Colonic mucosa (tissue), 4 donors: Measurements from ENCODE around the gene ENPP7. TPM values are rescaled to one million over a fixed set of nuclear protein-coding genes. Genes with fewer than 3 reads are reported as not detected.

Experiments
- DNase-seq: peaks from one replicate; pipeline ENCODE4 v3.0.0-alpha.2; 2020
- H3K27ac ChIP-seq: fragments of 200-600 bp; one replicate; pipeline ENCODE4 v1.8.0; 2021
- H3K27me3 ChIP-seq: fragments of 200-600 bp; one replicate; pipeline ENCODE4 v1.8.0; 2021
- H3K36me3 ChIP-seq: fragments of 200-600 bp; one replicate; pipeline ENCODE4 v1.8.0; 2021
- H3K4me1 ChIP-seq: fragments of 200-600 bp; one replicate; pipeline ENCODE4 v1.8.0; 2021; ENCODE audit warnings: mild to moderate bottlenecking
- H3K4me3 ChIP-seq: fragments of 200-600 bp; one replicate; pipeline ENCODE4 v1.8.0; 2021
- H3K9ac ChIP-seq, 2 donors: one replicate each; pipeline ENCODE4 v1.7.0; 2013; ENCODE audit warnings: control low read depth in 2 of 2, low read depth in 2 of 2, low read length in 2 of 2
- H3K9me3 ChIP-seq: fragments of 200-600 bp; one replicate; pipeline ENCODE4 v1.8.0; 2021
- intact Hi-C: fragments of 100-400 bp; cut with DNase I; formaldehyde crosslinking; loops from one replicate; pipeline ENCODE4 v1.14.1; 2022
- total RNA-seq, 2 donors: library from RNA; stranded (reverse); fragmentation: NEBNext Ultra II Directional in 1 of 2; extraction: Animal tissue kit (Norgen Biotek cat#: 25700) in 1 of 2; gene quantifications; one replicate each; pipeline ENCODE4 v1.2.1, GENCODE V29; 2021
- TF ChIP-seq, protein P1 (sequence below): fragments of 200-600 bp; IDR thresholded peaks from one replicate; pipeline ENCODE4 v1.8.0; 2022; ENCODE audit warnings: antibody characterized with exemption, mild to moderate bottlenecking
- donor health status: healthy.
- donor health status: DM: no; HTN: no; CAD: no.
- donor health status: DM: no; HTN: no; CAD: no.

Gene ENPP7
- total RNA-seq, 2 donors from 2014 or later: not detected

DNA sequence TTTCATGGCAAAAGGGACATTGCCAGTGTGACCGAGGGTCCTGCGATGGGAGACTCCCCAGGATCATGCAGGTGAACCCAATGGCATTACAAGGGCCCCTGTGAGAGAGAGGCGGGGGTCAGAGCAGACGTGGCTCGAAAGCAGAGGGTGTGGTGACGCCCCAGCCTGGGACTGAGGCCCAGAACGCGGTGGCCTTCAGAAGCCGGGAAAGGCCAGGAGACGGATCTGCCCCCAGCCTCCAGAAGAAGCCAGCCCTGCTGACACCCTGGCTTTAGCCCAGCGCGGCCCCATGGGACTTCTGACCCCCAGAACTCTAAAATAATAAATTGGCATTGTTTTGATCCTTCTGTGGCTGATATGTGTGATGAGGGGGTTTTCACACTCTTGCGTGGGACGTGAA is 17.4 kb upstream of the ENPP7 start:
- no peak overlapping the region for H3K27ac ChIP-seq
- DNase-seq: no peak
- TF ChIP-seq, protein P1, sequence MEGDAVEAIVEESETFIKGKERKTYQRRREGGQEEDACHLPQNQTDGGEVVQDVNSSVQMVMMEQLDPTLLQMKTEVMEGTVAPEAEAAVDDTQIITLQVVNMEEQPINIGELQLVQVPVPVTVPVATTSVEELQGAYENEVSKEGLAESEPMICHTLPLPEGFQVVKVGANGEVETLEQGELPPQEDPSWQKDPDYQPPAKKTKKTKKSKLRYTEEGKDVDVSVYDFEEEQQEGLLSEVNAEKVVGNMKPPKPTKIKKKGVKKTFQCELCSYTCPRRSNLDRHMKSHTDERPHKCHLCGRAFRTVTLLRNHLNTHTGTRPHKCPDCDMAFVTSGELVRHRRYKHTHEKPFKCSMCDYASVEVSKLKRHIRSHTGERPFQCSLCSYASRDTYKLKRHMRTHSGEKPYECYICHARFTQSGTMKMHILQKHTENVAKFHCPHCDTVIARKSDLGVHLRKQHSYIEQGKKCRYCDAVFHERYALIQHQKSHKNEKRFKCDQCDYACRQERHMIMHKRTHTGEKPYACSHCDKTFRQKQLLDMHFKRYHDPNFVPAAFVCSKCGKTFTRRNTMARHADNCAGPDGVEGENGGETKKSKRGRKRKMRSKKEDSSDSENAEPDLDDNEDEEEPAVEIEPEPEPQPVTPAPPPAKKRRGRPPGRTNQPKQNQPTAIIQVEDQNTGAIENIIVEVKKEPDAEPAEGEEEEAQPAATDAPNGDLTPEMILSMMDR: no peak
- H3K4me3 ChIP-seq: no peak overlapping the region
- intact Hi-C loops: no loop called here
- H3K27me3 ChIP-seq: no peaks in the 10 kb centered on the region
- no peaks in the 10 kb centered on the region for H3K9me3 ChIP-seq
- H3K9ac ChIP-seq: no peak overlapping the region
- H3K36me3 ChIP-seq: no peaks in the 10 kb centered on the region
- no peaks in the 10 kb centered on the region for H3K4me1 ChIP-seq

DNA sequence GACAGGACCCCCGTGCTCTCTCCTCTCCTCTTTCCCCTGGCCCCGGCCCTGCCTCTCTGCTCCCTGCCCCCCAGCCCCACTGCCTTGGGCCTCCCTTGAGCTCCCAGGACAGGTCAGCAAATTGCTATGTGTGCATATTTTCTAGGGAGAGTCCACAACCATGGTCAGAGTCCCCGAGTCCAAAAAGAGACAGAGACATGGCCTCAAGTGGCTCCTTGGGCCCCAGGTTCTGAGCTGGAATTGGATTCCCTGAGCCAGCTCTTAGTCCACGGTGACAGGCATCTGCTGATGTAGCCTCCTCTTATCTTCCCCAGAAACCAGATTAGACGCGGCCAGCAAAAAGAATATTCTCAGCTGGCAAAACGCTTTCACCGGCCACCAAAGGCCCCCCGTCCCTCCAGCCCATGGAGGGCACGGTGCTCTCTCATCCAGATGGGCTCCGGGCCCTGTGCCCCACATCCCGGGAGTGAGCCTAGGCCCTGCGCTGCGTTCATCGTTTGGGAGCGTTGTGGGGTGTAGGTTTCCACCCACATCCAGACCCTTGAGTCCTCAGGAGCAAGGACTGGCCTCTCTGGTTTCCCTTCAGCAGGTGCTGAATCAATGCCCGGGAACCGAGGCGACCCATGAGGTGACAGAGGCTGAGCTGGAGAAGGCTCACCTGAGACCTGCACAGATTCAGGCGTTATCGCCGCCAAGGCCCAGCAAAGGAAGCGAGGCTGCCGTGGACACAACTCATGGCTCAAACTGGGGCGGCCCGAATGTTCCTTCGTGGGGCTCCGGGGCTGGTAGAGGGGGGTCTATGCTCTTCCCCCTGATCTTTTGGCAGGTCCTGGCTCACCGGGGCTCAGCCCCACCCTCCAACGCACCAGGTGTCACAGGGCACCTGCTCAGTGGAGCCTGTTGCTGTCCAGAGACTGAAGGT is 16.3 kb upstream of the ENPP7 start:
- Histone ChIP-seq H3K9me3 (no peaks in the 10 kb centered on the region), H3K4me1 (no peaks in the 10 kb centered on the region), H3K27me3 (no peaks in the 10 kb centered on the region), H3K36me3 (no peaks in the 10 kb centered on the region), H3K27ac (no peak overlapping the region), H3K4me3 (no peak overlapping the region), H3K9ac (no peak overlapping the region)
- DNase-seq: no peak
- intact Hi-C loops: no loop called here
- TF ChIP-seq, protein P1: no peak

DNA sequence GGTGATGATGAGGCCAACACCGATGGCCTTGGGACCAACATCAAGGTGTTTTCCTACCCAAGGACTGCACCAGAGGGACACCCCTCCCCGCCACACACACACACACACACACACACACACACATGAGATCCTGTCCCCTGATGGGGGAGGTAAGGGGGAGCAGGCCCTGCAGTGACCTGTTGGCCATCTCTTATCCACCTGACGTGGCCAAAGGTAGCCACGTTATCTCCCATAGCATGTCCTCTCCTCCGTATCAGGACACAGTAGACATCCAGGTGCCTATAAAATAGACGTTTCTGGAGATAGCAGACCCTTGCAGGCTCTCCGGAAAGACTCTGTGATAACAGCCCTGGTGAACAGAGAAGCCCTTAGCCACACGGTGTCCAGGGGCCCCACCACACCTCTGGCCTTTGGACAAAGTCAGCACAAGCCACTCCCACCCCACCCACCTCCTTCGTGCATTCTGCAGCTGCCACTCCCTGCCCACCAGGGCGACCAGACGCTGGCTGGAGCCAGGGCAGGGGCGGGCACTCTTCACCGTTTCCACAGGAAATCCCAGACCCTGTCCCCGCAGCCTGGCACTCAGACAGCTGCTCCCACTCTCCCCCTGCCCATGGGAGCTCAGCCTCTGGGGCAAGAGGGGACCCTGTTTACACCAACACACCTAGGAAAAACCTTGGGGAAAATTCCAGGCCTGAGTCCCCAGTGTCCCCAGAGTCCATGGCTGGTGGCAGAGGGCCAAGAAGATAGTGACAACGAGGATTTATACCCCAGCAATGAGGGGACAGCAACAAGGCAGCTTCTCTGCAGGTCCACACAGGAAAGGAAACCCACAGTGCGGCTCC is 15.4 kb upstream of the ENPP7 start:
- H3K36me3 ChIP-seq: no peaks in the 10 kb centered on the region
- no peak overlapping the region for H3K9ac ChIP-seq
- H3K4me1 ChIP-seq: no peaks in the 10 kb centered on the region
- H3K4me3 ChIP-seq: no peak overlapping the region
- no peak overlapping the region for H3K27ac ChIP-seq
- intact Hi-C loops: no loop called here
- H3K9me3 ChIP-seq: no peaks in the 10 kb centered on the region
- no peaks in the 10 kb centered on the region for H3K27me3 ChIP-seq
- DNase-seq: peak; percentile 38
- TF ChIP-seq, protein P1: no peak

DNA sequence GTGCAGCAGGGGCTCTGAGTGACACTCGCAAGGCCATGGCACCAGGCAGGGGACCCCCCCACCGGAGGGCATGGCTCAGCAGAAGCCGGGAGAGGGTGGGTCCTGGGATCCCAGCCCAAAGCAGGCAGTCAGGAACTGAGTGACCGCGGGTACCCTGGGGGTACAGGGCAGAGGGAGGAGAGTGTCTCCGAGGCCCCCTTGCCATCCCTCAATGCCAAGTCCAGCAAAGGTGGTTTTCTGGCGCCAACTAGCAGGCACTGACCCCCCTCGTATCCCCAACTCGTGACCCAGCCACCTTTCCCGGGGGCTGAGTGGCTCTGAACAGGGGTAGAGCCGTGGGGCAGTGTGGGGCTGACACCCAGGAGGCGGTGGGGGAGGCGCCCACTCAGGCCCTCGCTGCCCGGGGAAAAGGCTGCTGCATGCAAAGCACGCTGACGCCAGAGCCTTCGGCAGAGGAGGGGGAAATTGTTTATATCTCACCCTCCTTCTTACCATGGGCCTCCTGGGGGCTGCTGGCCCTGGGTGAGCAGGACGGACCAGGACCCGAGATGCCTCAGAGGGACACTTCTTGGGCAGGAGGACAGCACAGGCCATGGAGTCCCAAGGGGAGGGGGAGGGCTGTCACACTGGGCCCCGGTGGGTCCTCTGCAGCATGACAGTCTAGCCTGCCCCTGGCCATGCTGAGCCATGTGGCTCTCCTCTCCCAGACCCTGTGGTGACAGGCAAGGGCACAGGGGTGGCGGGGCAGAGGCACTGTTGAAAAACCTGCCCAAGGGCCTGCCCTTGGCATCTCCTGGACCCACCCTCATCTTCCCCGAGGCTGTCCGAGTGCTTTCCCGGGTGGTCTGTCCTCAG is 14.6 kb upstream of the ENPP7 start:
- no peak overlapping the region for H3K27ac ChIP-seq
- no peak overlapping the region for H3K4me3 ChIP-seq
- intact Hi-C loops: no loop called here
- no peaks in the 10 kb centered on the region for H3K4me1 ChIP-seq
- H3K27me3 ChIP-seq: no peaks in the 10 kb centered on the region
- H3K36me3 ChIP-seq: no peaks in the 10 kb centered on the region
- TF ChIP-seq, protein P1: no peak
- H3K9ac ChIP-seq: no peak overlapping the region
- DNase-seq: no peak
- H3K9me3 ChIP-seq: no peaks in the 10 kb centered on the region
